B cell (primary cell): ENCODE data around the gene ATG4D. TPM values are rescaled to one million over a fixed set of nuclear protein-coding genes. Genes with fewer than 3 reads are reported as not detected.

Source experiments
- ATAC-seq: fragments of 200-7000 bp; cut with Tn5 transposase; one replicate; pipeline ENCODE4 v1.10.0; 2021; ENCODE audit warnings: low read depth, mild to moderate bottlenecking, moderate number of reproducible peaks, moderate library complexity
- CTCF ChIA-PET: fragments of 350-600 bp; sonication (Branson Sonifier 250); formaldehyde crosslinking; loops from one replicate; lab custom pipeline; 2021; ENCODE audit warnings: antibody characterized with exemption, inconsistent platforms; lab: Charles Lee
- POLR2A ChIA-PET: fragments of 350-600 bp; sonication (Branson Sonifier 250); formaldehyde crosslinking; loops from one replicate; lab custom pipeline; 2021; ENCODE audit warnings: antibody characterized with exemption; lab: Charles Lee
- DNase-seq: peaks from one replicate; pipeline ENCODE4 v3.0.0; 2013
- H2AFZ ChIP-seq: 2 replicates; pipeline ENCODE4 v1.6.1; 2012; ENCODE audit warnings: mild to moderate bottlenecking, low read depth, low read length; ENCODE audit not compliant: insufficient read depth, poor library complexity, severe bottlenecking
- H3K27ac ChIP-seq, 2 donors: 1 replicate in 1 of 2; 2 replicates in 1 of 2; pipeline ENCODE4 v1.5.1; 2012 to 2013; ENCODE audit warnings: low read length in 2 of 2, mild to moderate bottlenecking in 2 of 2, moderate library complexity in 1 of 2
- H3K27me3 ChIP-seq, 4 experiments: fragments of 200-600 bp in 1 of 4; sonication (generic) in 1 of 4; replicated peaks in 1 of 4; 1 replicate in 2 of 4; 2 replicates in 2 of 4; pipeline versions ENCODE4 v1.6.1 to v1.7.0; 2013 to 2016; ENCODE audit warnings: low read length in 3 of 4, mild to moderate bottlenecking in 2 of 4, mixed read lengths in 1 of 4, moderate library complexity in 1 of 4; ENCODE audit not compliant: insufficient read depth in 4 of 4, control insufficient read depth in 3 of 4; ENCODE audit errors: control extremely low read depth in 1 of 4
- H3K36me3 ChIP-seq, 2 experiments: replicated peaks in 1 of 2; 1 replicate in 1 of 2; 2 replicates in 1 of 2; pipeline versions ENCODE4 v1.6.1 to v1.7.1; 2013; ENCODE audit warnings: low read length in 1 of 2; ENCODE audit not compliant: insufficient read depth in 2 of 2, control insufficient read depth in 1 of 2; ENCODE audit errors: control extremely low read depth in 1 of 2, extremely low read depth in 1 of 2
- H3K4me1 ChIP-seq, 2 donors: fragments of 200-600 bp in 1 of 2; sonication (generic) in 1 of 2; 1 replicate in 1 of 2; 2 replicates in 1 of 2; pipeline versions ENCODE4 v1.5.1 to v1.6.1; 2013 to 2017; ENCODE audit warnings: low read length in 2 of 2; ENCODE audit not compliant: control insufficient read depth in 2 of 2, insufficient read depth in 2 of 2
- H3K4me2 ChIP-seq: replicated peaks from 2 replicates; pipeline ENCODE3; 2012; ENCODE audit warnings: mild to moderate bottlenecking, low read depth, low read length; ENCODE audit not compliant: poor library complexity, severe bottlenecking
- H3K4me3 ChIP-seq, 5 experiments: fragments of 200-600 bp in 1 of 5; sonication (generic) in 1 of 5; 1 replicate in 3 of 5; 2 replicates in 2 of 5; pipeline versions ENCODE4 v1.5.1 to v1.7.0; 2011 to 2016; ENCODE audit warnings: low read length in 4 of 5, mild to moderate bottlenecking in 4 of 5, low read depth in 2 of 5, control low read depth in 1 of 5, moderate library complexity in 1 of 5; ENCODE audit not compliant: insufficient read depth in 1 of 5; ENCODE audit errors: control extremely low read depth in 1 of 5, extremely low read depth in 1 of 5
- H3K79me2 ChIP-seq: fragments of 200-600 bp; sonication (generic); one replicate; pipeline ENCODE4 v1.6.0; 2016; ENCODE audit warnings: low read length; ENCODE audit not compliant: control insufficient read depth, insufficient read depth
- H3K9ac ChIP-seq: fragments of 200-600 bp; sonication (generic); 2 replicates; pipeline ENCODE4 v1.6.1; 2017; ENCODE audit warnings: mild to moderate bottlenecking, low read length, moderate library complexity
- H3K9me3 ChIP-seq, 3 donors: one replicate each; pipeline versions ENCODE4 v1.6.1 to v1.7.1; 2013; ENCODE audit warnings: low read length in 2 of 3; ENCODE audit not compliant: control insufficient read depth in 2 of 3, insufficient read depth in 1 of 3; ENCODE audit errors: control extremely low read depth in 1 of 3
- H4K20me1 ChIP-seq: 2 replicates; pipeline ENCODE4 v1.6.0; 2012; ENCODE audit warnings: mild to moderate bottlenecking, low read length; ENCODE audit not compliant: insufficient read depth, control insufficient read depth, poor library complexity, severe bottlenecking
- H3K27ac Mint-ChIP-seq: one replicate; pipeline ENCODE4 v1.8.0; 2021; ENCODE audit warnings: mixed read lengths
- H3K27me3 Mint-ChIP-seq: one replicate; pipeline ENCODE4 v1.8.0; 2021; ENCODE audit warnings: mixed read lengths
- H3K4me1 Mint-ChIP-seq: one replicate; pipeline ENCODE4 v1.8.0; 2021; ENCODE audit warnings: mixed read lengths
- H3K4me3 Mint-ChIP-seq: one replicate; pipeline ENCODE4 v1.8.0; 2021; ENCODE audit warnings: mixed read lengths
- H3K9me3 Mint-ChIP-seq: one replicate; pipeline ENCODE4 v1.8.0; 2022; ENCODE audit warnings: mixed read lengths; ENCODE audit not compliant: insufficient read depth
- CTCF ChIP-seq: fragments of 200-600 bp; IDR thresholded peaks from one replicate; pipeline ENCODE4 v1.8.0; 2022; ENCODE audit warnings: antibody characterized with exemption, mild to moderate bottlenecking
- EZH2 ChIP-seq: IDR thresholded peaks from 2 replicates; pipeline ENCODE4 v1.6.1; 2012; ENCODE audit warnings: borderline replicate concordance, low read depth, mild to moderate bottlenecking, moderate library complexity, low read length; ENCODE audit not compliant: insufficient read depth, poor library complexity, severe bottlenecking
- WGBS: methylation state at CpG from one replicate; pipeline ENCODE4 v1.1.5; 2013; ENCODE audit warnings: missing lambda C conversion rate; ENCODE audit not compliant: insufficient coverage; 5-methylcytosine and 5-hydroxymethylcytosine counted together
- intact Hi-C: fragments of 100-400 bp; cut with micrococcal nuclease; formaldehyde crosslinking; loops from one replicate; pipeline ENCODE4 v1.10.0; 2022
- polyA plus RNA-seq: library from polyadenylated mRNA; depleted of rRNA; stranded (reverse); fragments of >200 nt; gene quantifications from 2 replicates; pipeline ENCODE4 v1.2.3, GENCODE V29; 2012
- total RNA-seq, 2 donors: library from RNA; stranded (reverse); fragments of 120-200 nt in 1 of 2; gene quantifications; 1 replicate in 1 of 2; 2 replicates in 1 of 2; pipeline versions ENCODE4 v1.2.3 to v1.2.4, GENCODE V29; 2013 to 2022

Gene ATG4D
- total and polyA plus RNA-seq, 2 donors (not counting 1 experiment from before 2014, with no cell fraction given): 58.8 to 75.5 TPM

GRCh38 chr19:10567656-10568055 lies 24.0 kb downstream of the ATG4D start:
- intact Hi-C loops: loop anchor here (5.0 kb wide), 2 partner anchors 130 to 150 kb away; no protein-coding TSS in a partner anchor
- ChIA-PET POLR2A (interaction anchor here (0.7 to 2.7 kb wide), 5 partner anchors 14 to 134 kb away, joined by 3 to 15 read pairs (median 4); no protein-coding TSS in a partner anchor), CTCF (interaction anchor here (0.6 to 12.0 kb wide), 7 partner anchors 13 to 93 kb away, joined by 3 to 102 read pairs (median 6); no protein-coding TSS in a partner anchor)
- H3K4me1 Mint-ChIP-seq: peaks cover 49% of the 10 kb centered on the region
- peak overlapping the region; percentile 95 for H3K4me3 Mint-ChIP-seq
- Histone ChIP-seq H3K4me1 (peaks cover 28 to 44% of the 10 kb centered on the region in 2 donors), H4K20me1 (peaks cover 27% of the 10 kb centered on the region), H3K9ac (peak overlapping the region; percentile 85), H3K79me2 (peaks cover 36% of the 10 kb centered on the region), H3K9me3 (no peaks in the 10 kb centered on the region), H2AFZ (no peak overlapping the region), H3K27me3 (no peaks in the 10 kb centered on the region), H3K36me3 (peaks cover under 1 to 6% of the 10 kb centered on the region in 2 experiments), H3K27ac (peak overlapping the region; percentile 87 to 88), H3K4me2 (peak overlapping the region; percentile 82), H3K4me3 (peak overlapping the region; percentile 92 to 99 (median 97))
- TF ChIP-seq EZH2 (no peak), CTCF (no peak)
- WGBS: no CpG with 5 or more reads among the region's 5 CpGs
- peak overlapping the region; percentile 96 for H3K27ac Mint-ChIP-seq
- no peak for DNase-seq
- H3K27me3 Mint-ChIP-seq: no peaks in the 10 kb centered on the region
- ATAC-seq: no peak
- H3K9me3 Mint-ChIP-seq: no peaks in the 10 kb centered on the region
